CD4-positive, alpha-beta T cell treated with Interleukin-1 beta for 1 hour (primary cell): Measurements from ENCODE around the gene PRKAR2A.
"Not testable (repeated sequence)": the region's sequence is repeated elsewhere in the genome, so short reads cannot be mapped to it uniquely, and the experiment has no call there.

Experiments
- DNase-seq, 2 donors: peaks; one replicate each; pipeline ENCODE4 v3.0.0-alpha.2; 2020 to 2022

PRKAR2A gene

GRCh38 chr3:48835650-48836366, 11.9 kb downstream of the PRKAR2A start:
- DNase-seq: no peak

DNA sequence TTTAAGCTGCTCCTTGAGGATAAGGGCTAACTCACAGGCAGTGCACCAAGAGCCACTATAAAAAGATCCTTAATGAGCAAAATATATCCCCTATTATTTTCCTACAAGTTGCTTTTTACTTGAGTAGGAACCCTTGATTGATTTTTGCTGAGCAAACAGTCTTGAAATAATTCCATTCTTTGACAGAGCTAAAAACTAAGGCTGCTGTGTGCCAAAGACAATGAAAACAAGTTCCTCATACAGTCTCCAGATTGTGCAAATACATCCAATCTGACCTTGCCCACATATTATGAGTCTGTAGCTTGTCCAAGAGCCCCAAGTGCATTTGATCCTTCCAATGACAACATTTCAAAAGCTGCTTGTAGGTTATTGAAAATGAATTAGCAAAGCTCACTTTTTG, 15.0 kb downstream of the PRKAR2A start:
- DNase-seq: no peak

- no peak for DNase-seq
Observed at GRCh38 chr3:48830715-48831114, 17.0 kb downstream of the PRKAR2A start.

DNA sequence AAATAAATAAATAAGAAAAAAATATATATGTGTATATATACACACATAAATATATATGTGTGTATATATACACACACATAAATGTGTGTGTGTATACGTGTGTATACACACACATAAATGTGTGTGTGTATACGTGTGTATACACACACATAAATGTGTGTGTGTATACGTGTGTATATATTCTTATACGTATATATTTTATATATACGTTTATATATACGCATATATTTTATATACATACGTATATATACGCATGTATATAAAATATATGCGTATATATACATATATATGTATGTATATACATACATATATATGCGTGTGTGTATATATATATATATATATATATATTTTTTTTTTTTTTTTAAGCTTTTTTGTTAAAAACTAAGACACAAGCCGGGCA, 18.1 kb downstream of the PRKAR2A start:
- DNase-seq: not testable (repeated sequence)

- DNase-seq: not testable (repeated sequence)
Observed at GRCh38 chr3:48827874-48828273, 19.8 kb downstream of the PRKAR2A start.

- DNase-seq: no peak
Observed at GRCh38 chr3:48826451-48826850, 21.2 kb downstream of the PRKAR2A start.

GRCh38 chr3:48820612-48821324, 26.9 kb downstream of the PRKAR2A start:
- DNase-seq: no peak

DNA sequence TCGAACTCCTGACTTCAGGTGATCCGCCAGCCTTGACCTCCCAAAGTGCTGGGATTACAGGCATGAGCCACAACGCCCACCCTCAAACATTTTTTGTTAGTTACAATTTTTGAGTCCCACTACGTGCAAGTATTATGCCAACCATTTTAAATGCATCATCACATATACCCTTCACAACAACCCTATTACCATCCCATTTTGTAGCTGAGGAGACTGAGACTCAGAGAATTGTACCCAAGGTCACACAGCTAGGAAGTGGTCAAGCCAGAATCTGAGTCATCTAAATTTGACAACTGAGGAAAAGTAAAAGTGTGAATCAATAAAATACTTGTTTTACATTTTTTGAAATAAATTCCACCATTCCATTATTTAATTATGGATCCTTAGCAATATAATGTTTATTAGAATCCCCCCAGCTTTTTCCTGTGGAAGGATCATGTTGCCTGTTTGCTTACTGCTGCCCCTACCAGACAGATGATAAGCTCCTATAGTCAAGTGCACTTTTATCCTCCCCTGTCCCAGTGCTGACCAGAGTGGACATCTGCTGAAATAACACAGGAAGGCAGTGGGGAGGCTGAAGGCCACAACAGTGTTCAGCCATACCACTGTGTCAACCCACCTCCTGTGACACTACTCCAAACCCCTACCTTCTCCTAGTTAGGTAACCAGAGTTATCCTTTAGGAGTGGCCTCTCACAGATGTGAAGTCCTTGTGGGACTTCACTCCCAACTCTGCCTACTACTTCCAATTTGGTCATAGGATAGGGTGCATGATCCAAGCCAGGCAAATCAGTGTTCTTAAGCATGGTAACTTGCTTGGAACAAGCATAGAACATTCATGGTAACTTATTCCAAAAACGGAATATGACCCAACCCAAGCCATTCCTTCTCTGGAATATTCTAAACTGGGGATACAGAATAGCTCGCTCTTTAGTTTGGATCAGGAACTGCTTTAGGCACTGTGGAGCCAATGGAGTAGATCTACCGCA, 28.1 kb downstream of the PRKAR2A start:
- DNase-seq: no peak

GRCh38 chr3:48811524-48811923, 36.1 kb downstream of the PRKAR2A start:
- no peak for DNase-seq

DNA sequence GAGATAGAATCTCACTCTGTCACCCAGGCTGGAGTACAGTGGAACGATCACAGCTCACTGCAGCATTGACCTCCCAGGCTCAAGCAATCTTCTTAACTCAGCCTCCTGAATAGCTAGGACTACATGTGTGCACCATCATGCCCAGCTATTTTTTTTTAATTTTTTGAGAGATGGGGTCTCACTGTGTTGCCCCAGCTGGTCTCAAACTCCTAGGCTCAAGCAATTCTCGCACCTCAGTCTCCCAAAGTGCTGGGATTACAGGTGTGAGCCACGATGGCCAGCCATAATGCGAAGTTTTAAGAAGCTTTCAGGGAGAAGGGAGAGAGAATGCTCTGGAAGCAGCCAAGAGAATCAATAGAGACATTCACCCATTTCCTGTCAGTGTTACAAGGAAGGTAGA, 42.7 kb downstream of the PRKAR2A start:
- no peak for DNase-seq

GRCh38 chr3:48800831-48801230, 46.8 kb downstream of the PRKAR2A start:
- DNase-seq: not testable (repeated sequence)

DNA sequence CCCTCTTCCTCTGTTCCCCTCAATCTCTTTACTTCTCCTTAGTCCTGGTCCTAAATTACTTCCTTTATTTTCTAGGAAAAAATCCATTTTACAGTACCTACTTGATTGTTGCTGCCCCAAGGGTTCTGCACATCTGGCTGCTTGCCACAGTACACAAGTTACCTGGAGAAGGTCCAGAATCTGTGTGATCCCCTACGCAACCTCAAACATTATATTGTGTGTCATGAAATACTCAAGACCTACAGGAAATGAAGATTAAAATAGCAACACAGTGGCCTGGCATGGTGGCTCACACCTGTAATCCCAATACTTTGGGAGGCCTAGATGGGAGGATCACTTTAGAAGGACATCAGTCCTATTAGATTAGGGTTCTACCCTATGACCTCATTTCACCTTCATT, 48.7 kb downstream of the PRKAR2A start:
- DNase-seq: no peak

- DNase-seq: no peak
Observed at GRCh38 chr3:48797626-48798025, 50.0 kb downstream of the PRKAR2A start.

GRCh38 chr3:48795997-48796732, 51.5 kb downstream of the PRKAR2A start:
- DNase-seq: no peak

DNA sequence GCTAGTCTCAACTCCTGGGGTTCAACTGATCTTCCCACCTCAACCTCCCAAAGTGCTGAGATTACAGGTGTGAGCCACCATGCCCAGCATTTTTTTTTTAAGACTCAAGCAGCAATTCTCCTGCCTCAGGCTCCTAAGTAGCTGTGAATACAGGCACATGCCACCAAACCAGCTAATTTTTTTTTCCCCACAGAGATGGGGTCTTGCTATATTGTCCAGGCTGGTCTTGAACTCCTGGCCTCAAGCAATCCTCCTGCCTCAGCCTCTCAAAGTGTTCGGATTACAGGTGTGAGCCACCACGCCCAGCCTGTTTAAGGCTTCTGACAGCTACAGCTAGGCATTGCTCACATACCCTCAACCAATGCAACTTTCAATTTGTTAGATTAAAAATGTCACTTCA, 54.2 kb downstream of the PRKAR2A start:
- DNase-seq: not testable (repeated sequence)

GRCh38 chr3:48789665-48790064, 58.0 kb downstream of the PRKAR2A start:
- no peak for DNase-seq

DNA sequence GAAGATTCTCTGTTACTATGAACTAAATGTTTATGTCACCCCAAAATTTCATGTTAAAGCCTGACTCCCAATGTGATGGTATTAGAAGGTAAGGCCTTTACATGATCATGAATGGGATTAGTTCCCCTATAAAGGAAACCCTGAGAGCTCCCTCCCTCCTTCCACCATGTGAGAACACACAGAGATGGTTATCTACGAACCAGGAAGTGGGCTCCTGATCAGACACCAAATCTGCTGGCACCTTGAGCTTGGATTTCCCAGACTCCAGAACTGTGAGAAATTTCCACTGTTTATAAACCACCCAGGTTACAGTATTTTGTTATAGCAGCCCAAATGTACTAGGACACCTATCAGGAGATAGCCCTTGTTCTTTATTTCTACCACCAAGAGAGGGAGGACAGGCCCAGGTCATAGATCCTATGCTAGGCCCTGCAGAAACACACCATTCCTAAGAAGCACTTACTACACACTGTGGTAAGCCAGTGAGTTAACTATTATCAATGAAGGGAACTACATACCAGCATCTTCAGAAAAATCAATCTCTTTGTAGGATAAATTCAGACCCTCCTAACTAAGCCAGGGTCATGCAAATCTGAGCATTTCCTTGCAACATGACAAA, 59.0 kb downstream of the PRKAR2A start:
- DNase-seq: peak in 1 of 2 donors; percentile 22

- no peak for DNase-seq
Observed at GRCh38 chr3:48784426-48785120, 63.1 kb downstream of the PRKAR2A start.

- no peak for DNase-seq
Observed at GRCh38 chr3:48783304-48783703, 64.4 kb downstream of the PRKAR2A start.

- no peak for DNase-seq
Observed at GRCh38 chr3:48782046-48782445, 65.6 kb downstream of the PRKAR2A start.

DNA sequence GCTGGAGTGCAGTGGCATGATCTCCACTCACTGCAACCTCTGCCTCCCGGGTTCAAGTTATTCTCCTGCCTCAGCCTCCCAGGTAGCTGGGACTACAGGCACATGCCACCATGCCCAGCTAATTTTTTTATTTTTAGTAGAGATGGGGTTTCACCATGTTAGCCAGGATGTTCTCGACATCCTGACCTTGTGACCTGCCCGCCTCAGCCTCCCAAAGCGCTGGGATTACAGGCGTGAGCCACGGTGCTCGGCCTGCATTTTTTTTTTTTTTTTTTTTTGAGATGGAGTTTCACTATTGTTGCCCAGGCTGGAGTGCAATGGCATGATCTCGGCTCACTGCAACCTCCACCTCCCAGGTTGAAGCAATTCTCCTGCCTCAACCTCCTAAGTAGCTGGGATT, 69.1 kb downstream of the PRKAR2A start:
- not testable (repeated sequence) for DNase-seq
